ENCODE results near the gene RPL18.
"Not testable (repeated sequence)": the region's sequence is repeated elsewhere in the genome, so short reads cannot be mapped to it uniquely, and the experiment has no call there.

The RPL18 gene

DNA sequence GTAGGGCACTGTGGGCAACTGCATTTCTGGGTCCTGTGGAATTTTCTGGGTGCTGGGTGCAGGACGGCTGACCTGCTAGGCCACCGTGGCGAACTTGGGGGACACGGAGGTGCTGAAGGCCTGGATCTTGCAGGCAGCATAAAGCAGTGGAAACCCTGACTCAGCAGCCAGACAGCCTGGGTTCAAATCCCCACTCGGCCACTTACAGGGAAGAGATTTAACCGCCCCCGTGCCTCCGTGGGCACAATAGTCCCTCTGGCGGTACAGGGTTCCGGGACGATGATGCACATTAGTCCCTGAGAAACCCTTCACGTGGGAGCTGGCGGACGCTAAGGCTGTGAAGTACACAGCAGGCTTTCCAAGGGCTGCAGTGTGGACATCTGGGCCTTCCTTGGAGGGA is 7.1 kb downstream of the RPL18 start:
- DNase-seq: no peak

DNA sequence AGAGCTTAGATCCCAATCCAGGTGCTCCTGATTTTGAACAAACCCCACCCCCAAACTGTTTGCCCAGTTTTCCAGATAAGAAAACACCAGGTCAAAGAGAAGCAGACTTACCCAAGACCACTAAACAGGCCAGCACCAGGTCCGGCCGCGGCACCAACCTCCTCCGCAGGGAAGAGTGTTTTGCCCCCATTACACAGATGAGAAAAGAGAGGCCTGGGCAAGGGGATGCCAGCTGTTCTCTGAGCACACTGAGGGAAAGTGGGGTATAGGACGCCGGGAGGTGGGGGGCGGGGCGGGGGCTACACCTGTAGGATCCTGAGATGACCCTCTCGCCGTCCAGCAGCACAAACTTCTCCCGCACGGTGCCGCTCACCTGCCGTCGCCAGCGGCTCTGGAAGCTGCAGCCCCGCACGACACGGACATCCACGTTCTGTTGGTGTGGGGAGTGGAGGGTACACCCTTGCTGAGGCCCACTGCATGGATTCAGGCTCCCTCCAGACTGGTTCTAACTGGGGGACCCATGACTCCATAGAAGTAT is 9.3 kb downstream of the RPL18 start:
- DNase-seq: no peak

GRCh38 chr19:48608798-48609263 is 10.1 kb downstream of the RPL18 start:
- DNase-seq: peak; percentile 35

DNA sequence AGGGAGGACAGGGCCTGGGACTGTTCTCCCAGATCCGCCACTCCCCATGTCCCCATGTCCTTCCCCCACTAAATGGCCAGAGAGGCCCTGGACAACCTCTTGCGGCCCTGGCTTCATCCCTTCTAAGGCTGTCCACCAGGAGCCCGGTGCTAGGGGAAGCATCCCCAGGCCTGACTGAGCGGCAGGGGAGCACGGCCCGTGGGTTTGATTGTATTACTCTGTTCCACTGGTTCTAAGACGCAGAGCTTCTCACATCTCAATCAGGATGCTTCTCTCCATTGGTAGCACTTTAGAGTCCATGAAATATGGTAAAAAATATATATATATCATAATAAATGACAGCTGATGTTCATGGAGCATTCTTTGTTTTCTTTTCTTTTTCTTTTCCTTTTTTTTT is 11.6 kb downstream of the RPL18 start:
- DNase-seq: no peak

GRCh38 chr19:48606463-48607358 is 12.3 kb downstream of the RPL18 start, which contains the start of gene SPACA4:
SPACA4 (plus strand) TSS chr19:48606742; CDS start chr19:48606979, 237 bp downstream.
- no peak for DNase-seq

GRCh38 chr19:48603850-48604249 is 15.1 kb downstream of the RPL18 start:
- no peak for DNase-seq

- DNase-seq: no peak
Observed at GRCh38 chr19:48603449-48603848, 15.5 kb downstream of the RPL18 start.

- no peak for DNase-seq
Observed at GRCh38 chr19:48603001-48603400, 16.0 kb downstream of the RPL18 start.

DNA sequence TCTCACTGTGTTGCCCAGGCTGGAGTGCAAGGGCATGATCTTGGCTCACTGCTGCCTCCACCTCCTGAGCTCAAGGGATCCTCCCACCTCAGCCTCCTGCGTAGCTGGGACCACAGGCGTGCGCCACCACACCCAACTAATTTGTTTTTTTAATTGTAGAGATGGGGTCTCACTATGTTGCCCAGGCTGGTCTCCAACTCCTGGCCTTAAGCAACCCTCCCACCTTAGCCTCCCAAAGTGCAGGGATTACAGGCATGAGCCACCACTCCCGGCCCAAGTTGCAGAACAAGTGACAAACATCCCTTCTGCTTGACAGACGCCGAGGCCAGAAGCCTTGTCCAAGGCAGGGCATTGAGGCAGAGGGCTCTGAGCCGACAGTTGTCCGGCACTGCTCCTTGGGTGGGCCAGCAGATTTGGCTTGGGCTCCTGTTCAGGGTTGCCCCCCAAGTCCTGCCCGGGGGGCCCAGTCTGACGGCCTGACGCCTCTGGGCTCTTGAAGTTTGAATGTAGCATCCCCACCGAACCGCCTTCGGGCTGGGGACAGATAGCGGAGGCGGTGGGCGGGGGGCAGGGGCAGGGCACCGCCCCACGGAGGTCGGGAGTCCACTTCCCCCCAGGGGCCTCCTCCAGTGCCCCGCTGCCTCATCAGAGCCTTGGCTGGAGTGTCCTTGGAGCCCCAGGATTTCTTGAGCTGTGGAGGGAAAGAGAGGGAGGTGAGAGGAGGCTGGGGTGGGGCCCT is 18.1 kb downstream of the RPL18 start:
- no peak for DNase-seq

- no peak for DNase-seq
Observed at GRCh38 chr19:48598996-48599700, 19.8 kb downstream of the RPL18 start.

DNA sequence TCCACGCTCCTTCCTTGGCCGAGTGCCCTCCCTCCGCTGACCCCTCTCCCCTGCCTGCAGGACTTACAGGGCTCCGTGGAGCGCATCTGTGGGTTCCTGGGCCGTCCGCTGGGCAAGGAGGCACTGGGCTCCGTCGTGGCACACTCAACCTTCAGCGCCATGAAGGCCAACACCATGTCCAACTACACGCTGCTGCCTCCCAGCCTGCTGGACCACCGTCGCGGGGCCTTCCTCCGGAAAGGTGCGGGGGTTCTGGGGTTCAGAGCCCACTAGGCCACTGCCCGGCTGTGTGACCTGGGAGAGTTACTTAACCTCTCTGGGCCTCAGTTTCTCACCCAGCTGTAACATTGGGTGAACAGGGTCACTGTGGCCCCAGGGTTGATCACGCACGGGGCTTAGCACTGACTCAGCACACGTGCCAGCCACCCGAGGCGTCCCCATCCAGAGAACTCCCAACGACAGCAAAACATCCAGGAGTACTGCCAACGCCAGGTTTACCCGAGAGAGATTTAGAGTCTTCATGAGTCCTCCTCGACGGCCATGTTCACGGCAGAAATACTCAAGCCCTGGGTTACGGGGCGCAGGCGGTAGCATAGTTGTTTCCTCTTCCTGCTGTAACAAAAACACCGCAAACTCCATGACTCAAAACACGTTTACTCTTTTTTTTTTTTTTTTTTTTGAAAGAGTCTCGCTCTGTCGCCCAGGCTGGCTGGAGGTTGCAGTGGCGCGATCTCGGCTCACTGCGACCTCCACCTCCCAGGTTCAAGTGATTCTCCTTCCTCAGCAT is 22.1 kb downstream of the RPL18 start:
- no peak for DNase-seq

GRCh38 chr19:48596237-48596636 is 22.7 kb downstream of the RPL18 start:
- no peak for DNase-seq

- DNase-seq: no peak
Observed at GRCh38 chr19:48595833-48596232, 23.1 kb downstream of the RPL18 start.

GRCh38 chr19:48595171-48595570 is 23.8 kb downstream of the RPL18 start:
- DNase-seq: no peak

- no peak for DNase-seq
Observed at GRCh38 chr19:48591021-48591420, 28.0 kb downstream of the RPL18 start.

GRCh38 chr19:48588670-48589401 is 30.1 kb downstream of the RPL18 start:
- DNase-seq: peak; percentile 58

- DNase-seq: no peak
Observed at GRCh38 chr19:48587387-48587786, 31.6 kb downstream of the RPL18 start.

GRCh38 chr19:48582168-48582567 is 36.8 kb downstream of the RPL18 start:
- no peak for DNase-seq

- no peak for DNase-seq
Observed at GRCh38 chr19:48578891-48579290, 40.1 kb downstream of the RPL18 start.

DNA sequence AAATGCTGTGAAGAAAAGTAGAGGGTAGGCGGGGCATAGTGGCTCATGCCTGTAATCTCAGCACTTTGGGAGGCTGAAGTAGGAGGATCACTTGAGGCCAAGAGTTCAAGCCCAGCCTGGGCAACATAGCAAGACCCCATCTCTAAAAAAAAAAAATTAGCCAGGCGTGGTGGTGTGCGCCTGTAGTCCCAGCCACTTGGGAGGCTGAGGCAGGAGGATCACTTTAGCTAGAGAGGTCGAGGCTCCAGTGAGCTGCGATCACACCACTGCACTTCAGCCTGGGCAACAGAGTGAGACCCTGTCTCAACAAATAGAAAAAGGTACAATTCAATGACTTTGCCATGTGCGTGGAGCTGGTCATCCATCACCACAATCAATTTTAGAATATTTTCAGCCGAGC is 41.1 kb downstream of the RPL18 start:
- DNase-seq: not testable (repeated sequence)

GRCh38 chr19:48575931-48576622 is 42.9 kb downstream of the RPL18 start:
- DNase-seq: no peak
